RWPE2 (cell line): ENCODE results near the gene PTGIR.

ENCODE experiments used
- ATAC-seq: fragments of 200-7000 bp; cut with Tn5 transposase; 3 replicates; pipeline ENCODE4 v1.9.1; 2021; ENCODE audit warnings: low read depth
- DNase-seq: peaks from one replicate; pipeline ENCODE4 v3.0.0-alpha.2; 2020; ENCODE audit warnings: low spot score
- H3K27ac ChIP-seq: fragments of 450-650 bp; 2 replicates; pipeline ENCODE4 v1.5.1; 2017; ENCODE audit warnings: mild to moderate bottlenecking; ENCODE audit not compliant: poor library complexity, severe bottlenecking
- H3K27me3 ChIP-seq: fragments of 250-450 bp; sonication (Bioruptor Pico); 2 replicates; pipeline ENCODE4 v1.5.1; 2021; ENCODE audit warnings: mild to moderate bottlenecking, moderate library complexity; ENCODE audit not compliant: insufficient read depth, poor library complexity, severe bottlenecking
- H3K36me3 ChIP-seq: fragments of 250-450 bp; sonication (Bioruptor Pico); 2 replicates; pipeline ENCODE4 v1.5.1; 2020; ENCODE audit warnings: low read depth, mild to moderate bottlenecking, moderate library complexity
- H3K4me1 ChIP-seq: fragments of 250-450 bp; sonication (Bioruptor Pico); 2 replicates; pipeline ENCODE4 v1.5.1; 2021; ENCODE audit warnings: mild to moderate bottlenecking, moderate library complexity; ENCODE audit not compliant: insufficient read depth, poor library complexity, severe bottlenecking
- H3K4me3 ChIP-seq: fragments of 250-450 bp; sonication (Bioruptor Pico); 2 replicates; pipeline ENCODE4 v1.5.1; 2021; ENCODE audit warnings: mild to moderate bottlenecking, moderate library complexity; ENCODE audit not compliant: severe bottlenecking
- H3K9me3 ChIP-seq: fragments of 250-450 bp; sonication (Bioruptor Pico); 2 replicates; pipeline ENCODE4 v1.5.1; 2021; ENCODE audit warnings: mild to moderate bottlenecking, moderate library complexity; ENCODE audit not compliant: severe bottlenecking
- CTCF ChIP-seq: fragments of 450-650 bp; IDR thresholded peaks from one replicate; pipeline ENCODE4 v1.5.1; 2017; ENCODE audit warnings: mild to moderate bottlenecking, moderate library complexity; ENCODE audit not compliant: poor library complexity, severe bottlenecking

PTGIR gene

GRCh38 chr19:46610851-46611770 lies 13.8 kb downstream of the PTGIR start:
- Histone ChIP-seq H3K4me1 (no peaks in the 10 kb centered on the region), H3K27ac (no peak overlapping the region), H3K27me3 (no peaks in the 10 kb centered on the region), H3K4me3 (no peak overlapping the region), H3K9me3 (no peaks in the 10 kb centered on the region), H3K36me3 (peaks cover 34% of the 10 kb centered on the region)
- no peak for TF ChIP-seq CTCF
- DNase-seq (no peak), ATAC-seq (peak; percentile 6; the same call in 1 of the 3 replicates)

DNA sequence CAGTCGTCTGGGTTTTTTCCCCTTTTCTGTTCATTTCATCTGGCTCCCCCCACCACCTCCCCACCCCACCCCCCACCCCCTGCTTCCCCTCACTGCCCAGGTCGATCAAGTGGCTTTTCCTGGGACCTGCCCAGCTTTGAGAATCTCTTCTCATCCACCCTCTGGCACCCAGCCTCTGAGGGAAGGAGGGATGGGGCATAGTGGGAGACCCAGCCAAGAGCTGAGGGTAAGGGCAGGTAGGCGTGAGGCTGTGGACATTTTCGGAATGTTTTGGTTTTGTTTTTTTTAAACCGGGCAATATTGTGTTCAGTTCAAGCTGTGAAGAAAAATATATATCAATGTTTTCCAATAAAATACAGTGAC lies 14.5 kb downstream of the PTGIR start:
- Histone ChIP-seq H3K36me3 (peaks cover 41% of the 10 kb centered on the region), H3K9me3 (no peaks in the 10 kb centered on the region), H3K4me1 (no peaks in the 10 kb centered on the region), H3K27me3 (no peaks in the 10 kb centered on the region), H3K27ac (no peak overlapping the region), H3K4me3 (no peak overlapping the region)
- DNase-seq: no peak
- no peak for ATAC-seq
- no peak for TF ChIP-seq CTCF

- DNase-seq (no peak), ATAC-seq (no peak)
- TF ChIP-seq CTCF: no peak
- Histone ChIP-seq H3K27me3 (no peaks in the 10 kb centered on the region), H3K9me3 (no peaks in the 10 kb centered on the region), H3K36me3 (peaks cover 46% of the 10 kb centered on the region), H3K4me1 (no peaks in the 10 kb centered on the region), H3K27ac (no peak overlapping the region), H3K4me3 (no peak overlapping the region)
Measured at GRCh38 chr19:46609511-46610412, 15.1 kb downstream of the PTGIR start.

DNA sequence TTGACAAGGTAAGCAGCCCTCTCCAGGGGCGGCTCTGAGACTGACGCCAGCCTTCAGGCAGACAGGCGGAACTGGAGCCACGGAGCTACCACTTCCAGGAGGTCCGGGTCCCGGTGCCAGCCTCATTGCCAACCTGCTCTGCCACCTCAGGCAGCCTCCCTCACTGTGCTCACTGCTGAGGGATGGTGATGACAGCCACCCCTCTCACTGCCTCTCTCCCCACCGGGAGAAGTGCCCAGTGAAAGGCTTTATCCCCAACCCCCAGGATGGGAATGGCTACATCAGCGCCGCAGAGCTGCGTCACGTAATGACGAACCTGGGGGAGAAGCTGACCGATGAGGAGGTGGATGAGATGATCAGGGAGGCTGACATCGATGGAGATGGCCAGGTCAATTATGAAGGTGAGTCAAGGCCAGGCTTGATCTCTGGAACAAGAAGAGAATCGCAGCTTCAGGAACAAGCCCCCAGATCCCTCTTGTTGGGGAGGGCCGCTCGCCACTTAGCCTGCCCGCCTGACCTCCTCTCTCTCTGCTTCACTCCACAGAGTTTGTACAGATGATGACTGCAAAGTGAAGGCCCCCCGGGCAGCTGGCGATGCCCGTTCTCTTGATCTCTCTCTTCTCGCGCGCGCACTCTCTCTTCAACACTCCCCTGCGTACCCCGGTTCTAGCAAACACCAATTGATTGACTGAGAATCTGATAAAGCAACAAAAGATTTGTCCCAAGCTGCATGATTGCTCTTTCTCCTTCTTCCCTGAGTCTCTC lies 16.1 kb downstream of the PTGIR start:
- peaks cover 46% of the 10 kb centered on the region for H3K36me3 ChIP-seq
- H3K9me3 ChIP-seq: no peaks in the 10 kb centered on the region
- no peaks in the 10 kb centered on the region for H3K27me3 ChIP-seq
- H3K27ac ChIP-seq: no peak overlapping the region
- no peaks in the 10 kb centered on the region for H3K4me1 ChIP-seq
- DNase-seq: no peak
- no peak for TF ChIP-seq CTCF
- no peak for ATAC-seq
- no peak overlapping the region for H3K4me3 ChIP-seq
